AG10803 (cell line): Measurements from ENCODE around the gene ETV6.

ENCODE experiments used
- DNase-seq: peaks from one replicate; pipeline ENCODE4 v3.0.0; 2010; ENCODE audit warnings: low read depth
- H3K4me3 ChIP-seq: 2 replicates; pipeline ENCODE4 v1.5.1; 2011; ENCODE audit warnings: mild to moderate bottlenecking, low read length, control low read depth
- TF ChIP-seq, protein P1 (sequence below): conservative IDR thresholded peaks from 2 replicates; pipeline ENCODE4 v1.5.1; 2011; ENCODE audit warnings: mild to moderate bottlenecking, low read length, control low read depth, inconsistent platforms

The ETV6 gene

GRCh38 chr12:11920231-11920630, 270.8 kb downstream of the ETV6 start:
- TF ChIP-seq, protein P1, sequence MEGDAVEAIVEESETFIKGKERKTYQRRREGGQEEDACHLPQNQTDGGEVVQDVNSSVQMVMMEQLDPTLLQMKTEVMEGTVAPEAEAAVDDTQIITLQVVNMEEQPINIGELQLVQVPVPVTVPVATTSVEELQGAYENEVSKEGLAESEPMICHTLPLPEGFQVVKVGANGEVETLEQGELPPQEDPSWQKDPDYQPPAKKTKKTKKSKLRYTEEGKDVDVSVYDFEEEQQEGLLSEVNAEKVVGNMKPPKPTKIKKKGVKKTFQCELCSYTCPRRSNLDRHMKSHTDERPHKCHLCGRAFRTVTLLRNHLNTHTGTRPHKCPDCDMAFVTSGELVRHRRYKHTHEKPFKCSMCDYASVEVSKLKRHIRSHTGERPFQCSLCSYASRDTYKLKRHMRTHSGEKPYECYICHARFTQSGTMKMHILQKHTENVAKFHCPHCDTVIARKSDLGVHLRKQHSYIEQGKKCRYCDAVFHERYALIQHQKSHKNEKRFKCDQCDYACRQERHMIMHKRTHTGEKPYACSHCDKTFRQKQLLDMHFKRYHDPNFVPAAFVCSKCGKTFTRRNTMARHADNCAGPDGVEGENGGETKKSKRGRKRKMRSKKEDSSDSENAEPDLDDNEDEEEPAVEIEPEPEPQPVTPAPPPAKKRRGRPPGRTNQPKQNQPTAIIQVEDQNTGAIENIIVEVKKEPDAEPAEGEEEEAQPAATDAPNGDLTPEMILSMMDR: no peak
- peak; percentile 47 for DNase-seq
- no peak overlapping the region for H3K4me3 ChIP-seq

DNA sequence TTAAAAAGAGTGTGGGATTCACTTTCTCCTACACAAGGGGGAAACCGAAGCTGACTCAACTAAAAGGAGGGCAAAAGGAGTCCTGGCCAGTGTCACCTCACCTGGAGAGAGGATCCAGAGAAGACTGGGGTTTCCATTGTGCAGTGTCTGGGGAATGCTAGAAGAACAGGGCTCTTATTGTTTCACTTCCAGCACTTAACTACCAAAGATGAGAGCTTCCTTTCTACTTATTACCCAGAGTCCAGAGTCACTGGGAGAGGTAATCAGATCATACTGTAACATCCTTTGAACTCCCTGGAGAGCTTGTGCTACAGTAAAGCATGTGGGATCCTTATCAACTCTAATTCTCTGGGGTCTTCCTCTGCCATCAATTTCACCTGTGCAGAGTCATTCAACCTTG, 272.9 kb downstream of the ETV6 start:
- no peak for DNase-seq
- H3K4me3 ChIP-seq: no peak overlapping the region
- TF ChIP-seq, protein P1: no peak

DNA sequence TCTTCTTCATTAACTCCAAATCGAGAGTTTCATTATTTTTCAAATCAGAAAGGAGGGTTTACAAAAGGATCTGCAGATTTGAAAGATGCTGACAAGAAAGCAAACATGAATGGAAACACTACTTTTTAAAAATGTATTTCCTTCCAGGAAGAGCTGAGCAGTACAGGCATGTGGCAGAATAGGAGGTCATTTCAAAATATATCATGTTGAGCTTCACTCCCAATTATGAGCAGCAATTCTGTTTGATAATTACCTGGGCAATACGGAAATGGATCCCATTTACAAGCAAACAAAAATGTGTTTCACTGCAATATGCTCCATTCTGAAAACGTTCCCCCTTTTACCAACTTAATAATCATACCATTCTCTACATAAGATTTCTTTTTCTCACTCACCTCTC, 273.6 kb downstream of the ETV6 start:
- DNase-seq: no peak
- TF ChIP-seq, protein P1: no peak
- H3K4me3 ChIP-seq: no peak overlapping the region

DNA sequence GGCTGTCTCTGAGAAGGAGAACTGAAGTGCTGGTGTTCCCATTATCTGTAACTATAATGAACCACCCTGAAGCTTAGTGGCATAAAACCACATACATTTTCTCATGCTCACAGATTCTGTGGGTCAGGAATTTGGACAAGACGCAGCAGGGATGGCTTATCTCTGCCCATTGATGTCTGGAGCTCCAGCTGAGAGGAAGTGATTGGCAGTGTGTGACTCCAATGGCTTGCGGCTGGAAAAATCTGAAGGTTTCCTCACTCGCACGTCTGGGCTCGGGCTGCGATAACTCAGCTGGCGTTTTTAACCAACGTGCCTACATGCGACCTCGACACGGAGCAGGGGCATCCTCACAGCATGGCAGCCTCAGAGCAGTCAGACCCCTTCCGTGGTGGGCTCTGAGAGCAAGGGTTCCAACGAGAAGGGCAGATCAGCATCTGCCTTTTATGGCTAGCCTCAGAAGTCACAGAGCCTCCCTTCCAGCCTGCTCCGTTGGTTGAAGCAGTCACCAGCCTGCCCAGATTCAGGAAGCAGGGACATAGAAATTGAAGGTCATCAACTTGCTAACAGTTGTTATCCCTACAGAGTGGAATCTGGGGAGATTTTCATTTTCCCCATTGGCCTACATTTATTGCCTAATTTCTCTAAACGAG, 277.9 kb downstream of the ETV6 start:
- DNase-seq: no peak
- no peak overlapping the region for H3K4me3 ChIP-seq
- TF ChIP-seq, protein P1: no peak

- no peak for DNase-seq
- TF ChIP-seq, protein P1: no peak
- no peak overlapping the region for H3K4me3 ChIP-seq
These were observed 280.2 kb downstream of the ETV6 start for GRCh38 chr12:11929714-11930113.

DNA sequence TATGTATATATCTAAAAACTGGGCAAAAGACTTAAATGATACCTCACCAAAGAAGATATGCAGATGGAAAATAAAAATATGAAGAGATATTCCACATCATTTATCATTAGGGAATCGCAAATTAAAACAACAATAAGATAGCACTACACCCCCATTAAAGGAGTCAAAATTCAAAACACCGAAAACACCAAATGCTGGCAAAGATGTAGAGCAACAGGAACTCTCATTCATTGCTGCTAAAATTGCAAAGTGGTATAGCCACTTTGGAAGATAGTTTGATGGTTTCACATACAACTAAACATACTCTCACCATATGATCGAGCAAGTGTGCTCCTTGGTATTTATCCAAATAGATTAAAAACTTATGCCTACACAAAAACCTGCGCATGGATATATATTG, 289.7 kb downstream of the ETV6 start:
- no peak overlapping the region for H3K4me3 ChIP-seq
- no peak for DNase-seq
- TF ChIP-seq, protein P1: no peak

DNA sequence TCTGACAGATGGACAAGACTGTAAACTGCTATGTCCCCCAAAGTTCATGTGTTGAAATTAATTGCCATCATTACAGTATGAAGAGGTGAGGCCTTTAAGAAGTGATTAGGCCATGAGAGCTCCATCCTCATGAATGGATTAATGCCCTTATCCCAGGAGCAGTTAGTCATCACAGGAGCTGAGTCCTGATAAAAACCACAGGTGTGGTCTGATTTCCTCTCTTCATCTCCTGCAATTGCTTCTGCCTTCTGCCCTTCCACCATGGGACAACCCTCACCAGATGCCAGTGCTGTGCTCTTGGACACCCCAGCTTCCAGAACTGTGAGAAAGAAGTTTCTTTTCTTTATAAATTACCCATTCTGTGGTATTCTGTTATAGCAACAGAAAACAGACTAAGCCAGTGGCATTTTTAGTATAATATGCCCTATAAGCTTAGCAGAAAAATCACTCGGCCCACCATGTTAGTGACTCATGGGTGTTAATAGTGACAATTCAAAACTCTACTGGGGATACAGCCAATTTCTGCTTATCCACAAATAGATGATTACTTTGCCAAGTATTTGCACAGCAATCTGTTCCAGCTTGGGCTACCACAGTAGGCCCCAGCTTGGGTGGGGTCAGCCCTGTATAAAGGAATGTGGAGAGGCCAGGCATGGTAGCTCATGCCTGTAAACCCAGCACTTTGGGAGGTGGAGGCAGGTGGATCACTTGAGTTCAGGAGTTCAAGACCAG, 292.3 kb downstream of the ETV6 start:
- TF ChIP-seq, protein P1: no peak
- peak; percentile 96 for DNase-seq
- no peak overlapping the region for H3K4me3 ChIP-seq
